Upper lobe of left lung (tissue), 6 donors: ENCODE data around the gene TTC28. TPM values are rescaled to one million over a fixed set of nuclear protein-coding genes. Genes with fewer than 3 reads are reported as not detected.
"Not testable (repeated sequence)": the region's sequence is repeated elsewhere in the genome, so short reads cannot be mapped to it uniquely, and the experiment has no call there.

Source experiments
- ATAC-seq, 2 donors: fragments of 200-7000 bp; cut with Tn5 transposase; one replicate each; pipeline ENCODE4 v1.9.1; 2022; ENCODE audit warnings: mild to moderate bottlenecking in 2 of 2, moderate library complexity in 2 of 2; ENCODE audit not compliant: low FRiP score in 2 of 2
- DNase-seq, 2 donors: peaks; one replicate each; pipeline ENCODE4 v3.0.0-alpha.2; 2019 to 2020
- H3K27ac ChIP-seq, 4 donors: fragments of 200-600 bp; sonication (generic); one replicate each; pipeline ENCODE4 v1.5.1; 2016 to 2019
- H3K27me3 ChIP-seq, 4 donors: fragments of 200-600 bp; sonication (generic); one replicate each; pipeline ENCODE4 v1.5.1; 2017 to 2019
- H3K36me3 ChIP-seq, 4 donors: fragments of 200-600 bp; sonication (generic); one replicate each; pipeline ENCODE4 v1.5.1; 2016 to 2019
- H3K4me1 ChIP-seq, 4 donors: fragments of 200-600 bp; sonication (generic); one replicate each; pipeline ENCODE4 v1.5.1; 2018 to 2019
- H3K4me3 ChIP-seq, 4 donors: fragments of 200-600 bp; sonication (generic); one replicate each; pipeline ENCODE4 v1.5.1; 2017 to 2019; ENCODE audit warnings: mild to moderate bottlenecking in 2 of 4, moderate library complexity in 1 of 4
- H3K9me3 ChIP-seq, 4 donors: fragments of 200-600 bp; sonication (generic); one replicate each; pipeline ENCODE4 v1.5.1; 2018 to 2019
- CTCF ChIP-seq, 6 experiments: fragments of 450-650 bp in 4 of 6; fragments of 200-600 bp in 2 of 6; sonication (generic) in 2 of 6; IDR thresholded peaks; one replicate each; pipeline ENCODE4 v1.5.1; 2016 to 2019; ENCODE audit warnings: antibody characterized with exemption in 6 of 6
- EP300 ChIP-seq, 4 donors: sonication (generic); formaldehyde crosslinking; IDR thresholded peaks; one replicate each; pipeline ENCODE4 v1.5.1; 2017; ENCODE audit warnings: antibody characterized with exemption in 4 of 4, control low read depth in 2 of 4
- POLR2A ChIP-seq, 4 donors: fragments of 450-650 bp; IDR thresholded peaks; one replicate each; pipeline ENCODE4 v1.5.1; 2016 to 2017; ENCODE audit warnings: antibody characterized with exemption in 4 of 4, mild to moderate bottlenecking in 2 of 4
- POLR2AphosphoS5 ChIP-seq, 2 donors: sonication (generic); formaldehyde crosslinking; IDR thresholded peaks; one replicate each; pipeline ENCODE4 v1.5.1; 2017; ENCODE audit warnings: antibody characterized with exemption in 2 of 2
- WGBS, 2 donors: methylation state at CpG; one replicate each; pipeline ENCODE4 v1.1.5; 2017 to 2018; 5-methylcytosine and 5-hydroxymethylcytosine counted together
- total RNA-seq, 6 donors: library from RNA; depleted of rRNA in 4 of 6; stranded (reverse); fragments of >200 nt in 4 of 6; gene quantifications; one replicate each; pipeline versions ENCODE4 v1.1.0 to v1.2.1, GENCODE V29; 2016 to 2021
- donor health status: DM: no; HTN: no; CAD: no; lungs with moderate emphysema.
- donor health status: DM: no; HTN: yes; CAD: no; lungs with severe emphysema.

The TTC28 gene
- total RNA-seq, 6 donors from 2014 or later: 30.1 to 69.4 (median 41.4) TPM

- DNase-seq: no peak
- TF ChIP-seq EP300 (IDR thresholded peaks at IDR 0.05): no peak
- no peak for TF ChIP-seq POLR2AphosphoS5 (IDR thresholded peaks at IDR 0.05)
- no peak for TF ChIP-seq CTCF (IDR thresholded peaks at IDR 0.05)
- no peak for TF ChIP-seq POLR2A (IDR thresholded peaks at IDR 0.05)
- Histone ChIP-seq H3K36me3 (no peaks in the 10 kb centered on the region), H3K4me3 (no peak overlapping the region), H3K9me3 (no peaks in the 10 kb centered on the region), H3K27ac (no peak overlapping the region), H3K27me3 (no peaks in the 10 kb centered on the region), H3K4me1 (peaks cover 0 to 12% (median 0%) of the 10 kb centered on the region in 4 donors)
- ATAC-seq: peak in 1 of 2 donors; percentile 65
- 79 to 91% methylated on average over 2 of the region's 2 CpGs for WGBS, 2 donors
These were observed 119.4 kb downstream of the TTC28 start for GRCh38 chr22:28560046-28560742.

GRCh38 chr22:28557184-28557583, 122.5 kb downstream of the TTC28 start:
- DNase-seq (no peak), ATAC-seq (no peak)
- no peak overlapping the region for H3K27ac ChIP-seq
- H3K4me1 ChIP-seq: peaks cover 0 to 12% (median 0%) of the 10 kb centered on the region in 4 donors
- H3K36me3 ChIP-seq: no peaks in the 10 kb centered on the region
- H3K9me3 ChIP-seq: no peaks in the 10 kb centered on the region
- 95 to 100% methylated on average over 1 of the region's 1 CpG for WGBS, 2 donors
- TF ChIP-seq EP300 (IDR thresholded peaks at IDR 0.05) (no peak), POLR2A (IDR thresholded peaks at IDR 0.05) (no peak)
- H3K27me3 ChIP-seq: no peaks in the 10 kb centered on the region
- H3K4me3 ChIP-seq: no peak overlapping the region

- not testable (repeated sequence) for H3K36me3 ChIP-seq, ATAC-seq, H3K4me1 ChIP-seq, H3K4me3 ChIP-seq, H3K27ac ChIP-seq, H3K9me3 ChIP-seq, H3K27me3 ChIP-seq
- DNase-seq: peak in 1 of 2 donors; percentile 68
- WGBS, 2 donors: 97 to 100% methylated on average over 5 to 14 of the region's 51 CpGs
These were observed 126.4 kb downstream of the TTC28 start for GRCh38 chr22:28553108-28553866.

GRCh38 chr22:28548406-28548805, 131.2 kb downstream of the TTC28 start:
- H3K9me3 ChIP-seq: no peaks in the 10 kb centered on the region
- DNase-seq: no peak
- no peaks in the 10 kb centered on the region for H3K36me3 ChIP-seq
- H3K27me3 ChIP-seq: no peaks in the 10 kb centered on the region
- no peak for ATAC-seq
- H3K4me3 ChIP-seq: no peak overlapping the region
- TF ChIP-seq CTCF (IDR thresholded peaks at IDR 0.05) (no peak), POLR2A (IDR thresholded peaks at IDR 0.05) (no peak), POLR2AphosphoS5 (IDR thresholded peaks at IDR 0.05) (no peak), EP300 (IDR thresholded peaks at IDR 0.05) (no peak)
- 86 to 94% methylated on average over 2 of the region's 2 CpGs for WGBS, 2 donors
- no peak overlapping the region for H3K27ac ChIP-seq
- H3K4me1 ChIP-seq: no peaks in the 10 kb centered on the region

- ATAC-seq: no peak
- peaks cover 0 to 5% (median 0%) of the 10 kb centered on the region in 4 donors for H3K9me3 ChIP-seq
- WGBS, 2 donors: 57 to 64% methylated on average over 4 of the region's 4 CpGs
- no peaks in the 10 kb centered on the region for H3K36me3 ChIP-seq
- no peak overlapping the region for H3K4me3 ChIP-seq
- no peaks in the 10 kb centered on the region for H3K4me1 ChIP-seq
- no peak for TF ChIP-seq POLR2AphosphoS5 (IDR thresholded peaks at IDR 0.05)
- TF ChIP-seq CTCF (IDR thresholded peaks at IDR 0.05): no peak
- no peak for TF ChIP-seq EP300 (IDR thresholded peaks at IDR 0.05)
- no peak for TF ChIP-seq POLR2A (IDR thresholded peaks at IDR 0.05)
- DNase-seq: no peak
- H3K27me3 ChIP-seq: no peaks in the 10 kb centered on the region
- H3K27ac ChIP-seq: no peak overlapping the region
These were observed 132.4 kb downstream of the TTC28 start for GRCh38 chr22:28547132-28547842.
